GM12873 (cell line): ENCODE measurements around the gene C2orf15.

Source experiments
- CTCF ChIP-seq: IDR thresholded peaks from 2 replicates; pipeline ENCODE4 v1.5.1; 2012; ENCODE audit warnings: low read depth, mild to moderate bottlenecking, moderate library complexity, low read length, control low read depth; ENCODE audit not compliant: insufficient read depth; ENCODE audit errors: missing control alignments

C2orf15 gene

GRCh38 chr2:99153921-99154604 is 12.6 kb downstream of the C2orf15 start:
- no peak for TF ChIP-seq CTCF

- TF ChIP-seq CTCF, result peak; percentile 22
These were observed 13.4 kb downstream of the C2orf15 start, which contains the start of the genes LIPT1 and TSGA10 for GRCh38 chr2:99154643-99155536. LIPT1 (plus strand) TSS chr2:99154967; CDS start chr2:99161958, 6,991 bp downstream. TSGA10 (minus strand) TSS chr2:99154942; CDS start chr2:99109439, 45,503 bp downstream.

- no peak for TF ChIP-seq CTCF
These were observed 15.4 kb downstream of the C2orf15 start for GRCh38 chr2:99156891-99157290.

- peak; percentile 3 for TF ChIP-seq CTCF
These were observed 17.1 kb downstream of the C2orf15 start for GRCh38 chr2:99158599-99158998.

- TF ChIP-seq CTCF, result no peak
These were observed 18.1 kb downstream of the C2orf15 start for GRCh38 chr2:99159594-99159993.

GRCh38 chr2:99166218-99166617 is 24.7 kb downstream of the C2orf15 start:
- no peak for TF ChIP-seq CTCF

- TF ChIP-seq CTCF, result no peak
These were observed 28.0 kb downstream of the C2orf15 start for GRCh38 chr2:99169534-99169933.
